ENCODE data around the gene AIFM3. TPM values are rescaled to one million over a fixed set of nuclear protein-coding genes. Genes with fewer than 3 reads are reported as not detected.
"Not testable (repeated sequence)": the region's sequence is repeated elsewhere in the genome, so short reads cannot be mapped to it uniquely, and the experiment has no call there.

Gene AIFM3
- total RNA-seq, 1 donor from 2014 or later, result not detected

- intact Hi-C loops (cut with micrococcal nuclease), result no loop called here
Measured at GRCh38 chr22:20940186-20940651, 26.8 kb upstream of the AIFM3 start.

- intact Hi-C loops (cut with micrococcal nuclease), result no loop called here
Measured at GRCh38 chr22:20940904-20941385, 26.1 kb upstream of the AIFM3 start.

GRCh38 chr22:20942203-20942902, 24.7 kb upstream of the AIFM3 start:
- intact Hi-C loops (cut with micrococcal nuclease), result not testable (repeated sequence)

GRCh38 chr22:20943104-20943933, 23.7 kb upstream of the AIFM3 start:
- intact Hi-C loops (cut with micrococcal nuclease), result no loop called here

GRCh38 chr22:20944042-20944441, 23.0 kb upstream of the AIFM3 start:
- intact Hi-C loops (cut with micrococcal nuclease), result no loop called here

- intact Hi-C loops (cut with micrococcal nuclease), result no loop called here
Measured at GRCh38 chr22:20945578-20945934, 21.5 kb upstream of the AIFM3 start.

- intact Hi-C loops (cut with micrococcal nuclease), result no loop called here
Measured at GRCh38 chr22:20946080-20946986, 20.7 kb upstream of the AIFM3 start.

- intact Hi-C loops (cut with micrococcal nuclease), result no loop called here
Measured at GRCh38 chr22:20946991-20947390, 20.1 kb upstream of the AIFM3 start.

- intact Hi-C loops (cut with micrococcal nuclease), result no loop called here
Measured at GRCh38 chr22:20948450-20948849, 18.6 kb upstream of the AIFM3 start.

GRCh38 chr22:20948989-20949388, 18.1 kb upstream of the AIFM3 start:
- intact Hi-C loops (cut with micrococcal nuclease), result no loop called here

- intact Hi-C loops (cut with micrococcal nuclease), result no loop called here
Measured at GRCh38 chr22:20949698-20950183, 17.3 kb upstream of the AIFM3 start.

GRCh38 chr22:20951151-20951931, 15.7 kb upstream of the AIFM3 start:
- intact Hi-C loops (cut with micrococcal nuclease), result no loop called here

- intact Hi-C loops (cut with micrococcal nuclease), result no loop called here
Measured at GRCh38 chr22:20951932-20952380, 15.1 kb upstream of the AIFM3 start.

- intact Hi-C loops (cut with micrococcal nuclease), result no loop called here
Measured at GRCh38 chr22:20952544-20953341, 14.3 kb upstream of the AIFM3 start.

GRCh38 chr22:20953342-20953608, 13.8 kb upstream of the AIFM3 start:
- intact Hi-C loops (cut with micrococcal nuclease), result no loop called here

GRCh38 chr22:20953668-20954500, 13.2 kb upstream of the AIFM3 start:
- intact Hi-C loops (cut with micrococcal nuclease), result no loop called here

- intact Hi-C loops (cut with micrococcal nuclease), result no loop called here
Measured at GRCh38 chr22:20955548-20955947, 11.5 kb upstream of the AIFM3 start.

- intact Hi-C loops (cut with micrococcal nuclease), result no loop called here
Measured at GRCh38 chr22:20956258-20957101, 10.6 kb upstream of the AIFM3 start.
